Activated CD8-positive, alpha-beta T cell treated with anti-CD3 and anti-CD28 coated beads, Interleukin-2, amount 10 ng/mL, durations not matched to agents 7 days and 5 days (primary cell): ENCODE data around the gene ZNF747. TPM values are rescaled to one million over a fixed set of nuclear protein-coding genes. Genes with fewer than 3 reads are reported as not detected.
A peak's percentile ranks its signal among the peaks of the same experiment; 100 is the strongest.

Experiments used
- ATAC-seq: fragments of 150-1000 bp; cut with Tn5 transposase; one replicate; pipeline ENCODE4 v1.10.0; 2021; ENCODE audit warnings: moderate library complexity
- CTCF ChIA-PET: fragments of 350-600 bp; sonication (Branson Sonifier 250); formaldehyde crosslinking; loops from one replicate; lab custom pipeline; 2021; ENCODE audit warnings: antibody characterized with exemption; lab: Charles Lee
- POLR2A ChIA-PET: fragments of 350-600 bp; sonication (Branson Sonifier 250); formaldehyde crosslinking; loops from one replicate; lab custom pipeline; 2021; ENCODE audit warnings: antibody characterized with exemption; lab: Charles Lee
- DNase-seq: peaks from one replicate; pipeline ENCODE4 v3.0.0-alpha.2; 2020
- H3K27ac Mint-ChIP-seq: one replicate; pipeline ENCODE4 v1.8.0; 2021; ENCODE audit warnings: mild to moderate bottlenecking, mixed read lengths
- H3K27me3 Mint-ChIP-seq: one replicate; pipeline ENCODE4 v1.8.0; 2021; ENCODE audit warnings: low read depth, mixed read lengths
- H3K36me3 Mint-ChIP-seq: one replicate; pipeline ENCODE4 v1.8.0; 2021; ENCODE audit warnings: low read depth, mixed read lengths
- H3K4me1 Mint-ChIP-seq: one replicate; pipeline ENCODE4 v1.8.0; 2021; ENCODE audit warnings: low read depth, mixed read lengths
- H3K4me3 Mint-ChIP-seq: one replicate; pipeline ENCODE4 v1.8.0; 2021; ENCODE audit warnings: mild to moderate bottlenecking, mixed read lengths
- H3K9me3 Mint-ChIP-seq: one replicate; pipeline ENCODE4 v1.8.0; 2022; ENCODE audit warnings: mixed read lengths; ENCODE audit not compliant: insufficient read depth
- microRNA-seq: library from miRNA; unstranded; fragments of <30 nt; microRNA quantifications from one replicate; pipeline ENCODE4 v1.2.0, GENCODE V29; 2022
- total RNA-seq, 2 experiments: library from RNA; stranded (reverse); gene quantifications; one replicate each; pipeline ENCODE4 v1.2.3, GENCODE V29; 2021

Gene ZNF747
- total RNA-seq, 2 experiments from 2014 or later, result 8.9 to 10.8 TPM

GRCh38 chr16:30488764-30489605 lies 45.7 kb downstream of the ZNF747 start:
- Mint-ChIP-seq H3K27me3 (no peaks in the 10 kb centered on the region), H3K27ac (peak overlapping the region; percentile 60), H3K4me1 (peaks cover 57% of the 10 kb centered on the region), H3K4me3 (no peak overlapping the region), H3K36me3 (peaks cover 73% of the 10 kb centered on the region), H3K9me3 (no peaks in the 10 kb centered on the region)
- DNase-seq, result no peak
- POLR2A ChIA-PET, result interaction anchor here (0.5 to 2.5 kb wide), 10 partner anchors 9 to 76 kb away, joined by 3 to 20 read pairs (median 4); no protein-coding TSS in a partner anchor
- CTCF ChIA-PET, result interaction anchor here (2.6 kb wide), 1 partner anchor 59 kb away, joined by 15 read pairs; the partner anchor contains the start of gene DCTPP1
- no peak for ATAC-seq

- H3K9me3 Mint-ChIP-seq, result no peaks in the 10 kb centered on the region
- CTCF ChIA-PET, result interaction anchor here (1.0 to 1.3 kb wide), 3 partner anchors 9 to 38 kb away, joined by 3 to 4 read pairs (median 3); no protein-coding TSS in a partner anchor
- H3K4me1 Mint-ChIP-seq, result peaks cover 64% of the 10 kb centered on the region
- H3K27me3 Mint-ChIP-seq, result no peaks in the 10 kb centered on the region
- no peak overlapping the region for H3K4me3 Mint-ChIP-seq
- POLR2A ChIA-PET, result interaction anchor here (1.6 to 1.9 kb wide), 2 partner anchors 9 to 13 kb away, joined by 5 to 6 read pairs; no protein-coding TSS in a partner anchor
- DNase-seq (no peak), ATAC-seq (no peak)
- peak overlapping the region; percentile 77 for H3K27ac Mint-ChIP-seq
- H3K36me3 Mint-ChIP-seq, result peaks cover 79% of the 10 kb centered on the region
These were observed 48.7 kb downstream of the ZNF747 start for GRCh38 chr16:30485818-30486436.

DNA sequence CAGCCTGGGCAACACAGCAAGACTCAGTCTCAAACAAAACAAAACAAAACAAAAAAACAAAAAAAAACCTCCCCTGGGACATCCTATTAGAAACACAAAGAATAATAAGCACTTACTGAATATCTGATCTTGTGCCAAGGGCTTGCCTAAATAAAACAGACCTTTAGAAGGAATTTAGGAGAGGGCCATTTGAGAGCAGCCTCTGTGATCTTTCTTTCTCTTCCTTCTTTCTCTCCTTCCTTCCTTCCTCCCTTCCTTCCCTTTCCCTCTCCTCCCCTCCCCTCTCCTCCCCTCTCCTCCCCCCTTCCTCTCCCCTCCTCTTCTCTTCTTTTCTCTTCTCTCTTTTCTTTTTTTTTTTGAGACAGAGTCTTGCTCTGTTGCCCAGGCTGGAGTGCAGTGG lies 49.8 kb downstream of the ZNF747 start:
- H3K4me3 Mint-ChIP-seq, result no peak overlapping the region
- peaks cover 78% of the 10 kb centered on the region for H3K36me3 Mint-ChIP-seq
- H3K9me3 Mint-ChIP-seq, result no peaks in the 10 kb centered on the region
- H3K4me1 Mint-ChIP-seq, result peaks cover 64% of the 10 kb centered on the region
- DNase-seq, result no peak
- H3K27ac Mint-ChIP-seq, result no peak overlapping the region
- POLR2A ChIA-PET, result interaction anchor here (0.6 to 1.2 kb wide), 3 partner anchors 10 to 77 kb away, joined by 3 to 6 read pairs (median 4); no protein-coding TSS in a partner anchor
- CTCF ChIA-PET, result interaction anchor here (1.6 to 1.8 kb wide), 2 partner anchors 13 to 55 kb away, joined by 5 to 9 read pairs; partner anchors contain the start of genes DCTPP1 and ITGAL
- no peak for ATAC-seq
- no peaks in the 10 kb centered on the region for H3K27me3 Mint-ChIP-seq

- Mint-ChIP-seq H3K4me1 (peaks cover 63% of the 10 kb centered on the region), H3K4me3 (no peak overlapping the region), H3K9me3 (no peaks in the 10 kb centered on the region), H3K36me3 (peaks cover 74% of the 10 kb centered on the region), H3K27ac (peak overlapping the region; percentile 40), H3K27me3 (no peaks in the 10 kb centered on the region)
- ATAC-seq, result no peak
- no peak for DNase-seq
- ChIA-PET CTCF (interaction anchor here (1.1 to 3.6 kb wide), 4 partner anchors 9 to 52 kb away, joined by 3 to 20 read pairs (median 6); partner anchors contain the start of gene DCTPP1), POLR2A (interaction anchor here (1.3 to 1.6 kb wide), 2 partner anchors 9 to 43 kb away, joined by 5 to 6 read pairs; no protein-coding TSS in a partner anchor)
These were observed 52.3 kb downstream of the ZNF747 start for GRCh38 chr16:30482366-30482765.

- no peaks in the 10 kb centered on the region for H3K27me3 Mint-ChIP-seq
- no peaks in the 10 kb centered on the region for H3K9me3 Mint-ChIP-seq
- ATAC-seq (no peak), DNase-seq (no peak)
- H3K4me3 Mint-ChIP-seq, result no peak overlapping the region
- peaks cover 76% of the 10 kb centered on the region for H3K36me3 Mint-ChIP-seq
- H3K27ac Mint-ChIP-seq, result peak overlapping the region; percentile 52
- CTCF ChIA-PET, result interaction anchor here (0.8 to 3.7 kb wide), 7 partner anchors 15 to 117 kb away, joined by 3 to 20 read pairs (median 5); partner anchors contain the start of genes DCTPP1 and SEPHS2
- H3K4me1 Mint-ChIP-seq, result peaks cover 66% of the 10 kb centered on the region
- POLR2A ChIA-PET, result interaction anchor here (0.6 to 2.0 kb wide), 11 partner anchors 9 to 129 kb away, joined by 3 to 8 read pairs (median 5); partner anchors contain the start of genes DCTPP1, ITGAL and ZNF689
These were observed 53.3 kb downstream of the ZNF747 start for GRCh38 chr16:30481381-30481780.

Small RNA genes lying within 50 kb of the gene (microRNA-seq; reads per million reads assigned to microRNA genes)
- gene MIR4518, result 550 reads per million, percentile 77 among the genes with 10 or more reads in this experiment

Other genes starting within 250 kb of the ZNF747 start
- gene CD2BP2, start 179.6 kb downstream of the ZNF747 start, total RNA-seq, result 10 to 100 TPM; 62.7 to 67.5 TPM
- gene TBC1D10B, start 164.4 kb downstream of the ZNF747 start, total RNA-seq, result 10 to 100 TPM; 75.4 to 75.7 TPM
- gene MYL11, start 160.1 kb downstream of the ZNF747 start, total RNA-seq, result 1 to 10 TPM in 1 of 2 experiments, not detected in 1; 1.3 TPM
- 100 to 1,000 TPM; 321 to 342 TPM for gene SEPTIN1, start 152.3 kb downstream of the ZNF747 start, total RNA-seq
- gene ZNF48, start 139.4 kb downstream of the ZNF747 start, total RNA-seq, result 10 to 100 TPM; 13.5 to 13.8 TPM
- gene ZNF771, start 127.3 kb downstream of the ZNF747 start, total RNA-seq, result 1 to 10 TPM; 3.3 to 3.9 TPM
- gene DCTPP1, start 104.8 kb downstream of the ZNF747 start, total RNA-seq, result 10 to 100 TPM; 87.3 to 92.8 TPM
- gene SEPHS2, start 89.0 kb downstream of the ZNF747 start, total RNA-seq, result 10 to 100 TPM; 64.6 to 68.7 TPM
- gene ITGAL, start 62.1 kb downstream of the ZNF747 start, total RNA-seq, result 100 to 1,000 TPM; 458 to 471 TPM
- gene ZNF768, start 8.3 kb downstream of the ZNF747 start, total RNA-seq, result 1 to 10 TPM; 6.7 to 7.0 TPM
- 10 to 100 TPM; 15.2 to 15.4 TPM for gene ZNF764, start 23.5 kb upstream of the ZNF747 start, total RNA-seq
- gene ZNF688, start 36.9 kb upstream of the ZNF747 start, total RNA-seq, result 10 to 100 TPM; 12.5 to 13.4 TPM
- gene ZNF785, start 50.8 kb upstream of the ZNF747 start, total RNA-seq, result 10 to 100 TPM; 11.7 to 13.7 TPM
- 10 to 100 TPM; 12.0 to 13.4 TPM for gene ZNF689, start 75.5 kb upstream of the ZNF747 start, total RNA-seq
- gene PRR14, start 116.1 kb upstream of the ZNF747 start, total RNA-seq, result 10 to 100 TPM; 87.6 to 91.4 TPM
- 100 to 1,000 TPM in 1 of 2 experiments, 10 to 100 TPM in 1; 85.2 to 100 TPM for gene FBRS, start 123.6 kb upstream of the ZNF747 start, total RNA-seq
- gene SRCAP, start 164.3 kb upstream of the ZNF747 start, total RNA-seq, result 10 to 100 TPM; 75.2 to 76.0 TPM
- gene PHKG2, start 213.6 kb upstream of the ZNF747 start, total RNA-seq, result 10 to 100 TPM; 42.1 to 43.7 TPM
- 1 to 10 TPM; 4.4 to 4.8 TPM for gene CFAP119, start 227.2 kb upstream of the ZNF747 start, total RNA-seq
- gene RNF40, start 227.5 kb upstream of the ZNF747 start, total RNA-seq, result 100 to 1,000 TPM; 100 to 102 TPM